Activated T-cell treated with anti-CD3 and anti-CD28 coated beads for 1 hour (primary cell): ENCODE data around the gene ICAM2.
"Not testable (repeated sequence)": the region's sequence is repeated elsewhere in the genome, so short reads cannot be mapped to it uniquely, and the experiment has no call there.

Experiments
- DNase-seq: peaks from one replicate; pipeline ENCODE4 v3.0.0-alpha.2; 2020; ENCODE audit warnings: low read depth

The ICAM2 gene

GRCh38 chr17:64009571-64010402 is 10.6 kb downstream of the ICAM2 start:
- DNase-seq: no peak

- DNase-seq: no peak
These were observed 11.6 kb downstream of the ICAM2 start for GRCh38 chr17:64008830-64009229.

GRCh38 chr17:64008346-64008745 is 12.1 kb downstream of the ICAM2 start:
- DNase-seq: no peak

GRCh38 chr17:64007838-64008282 is 12.6 kb downstream of the ICAM2 start:
- no peak for DNase-seq

- not testable (repeated sequence) for DNase-seq
These were observed 13.2 kb downstream of the ICAM2 start for GRCh38 chr17:64007089-64007837.

- DNase-seq: no peak
These were observed 13.9 kb downstream of the ICAM2 start for GRCh38 chr17:64006361-64007088.

GRCh38 chr17:64005734-64006167 is 14.7 kb downstream of the ICAM2 start:
- DNase-seq: no peak

- DNase-seq: no peak
These were observed 15.3 kb downstream of the ICAM2 start for GRCh38 chr17:64004903-64005733.

GRCh38 chr17:64004218-64004770 is 16.1 kb downstream of the ICAM2 start:
- no peak for DNase-seq

GRCh38 chr17:64003526-64004121 is 16.8 kb downstream of the ICAM2 start:
- DNase-seq: no peak

GRCh38 chr17:64002658-64003525 is 17.5 kb downstream of the ICAM2 start:
- no peak for DNase-seq

GRCh38 chr17:64001763-64002529 is 18.5 kb downstream of the ICAM2 start:
- DNase-seq: no peak

GRCh38 chr17:64001091-64001579 is 19.3 kb downstream of the ICAM2 start:
- DNase-seq: no peak

- DNase-seq: no peak
These were observed 20.5 kb downstream of the ICAM2 start for GRCh38 chr17:63999680-64000531.

GRCh38 chr17:63998721-63999679 is 21.4 kb downstream of the ICAM2 start:
- DNase-seq: no peak

GRCh38 chr17:63998050-63998720 is 22.2 kb downstream of the ICAM2 start, which contains the start of gene PRR29:
TSS of gene PRR29 (plus strand) at chr17:63998351. CDS start at chr17:63998365, 14 bp downstream.
- peak; percentile 62 for DNase-seq
